Measurements from ENCODE around the gene MGAT5.

DNA sequence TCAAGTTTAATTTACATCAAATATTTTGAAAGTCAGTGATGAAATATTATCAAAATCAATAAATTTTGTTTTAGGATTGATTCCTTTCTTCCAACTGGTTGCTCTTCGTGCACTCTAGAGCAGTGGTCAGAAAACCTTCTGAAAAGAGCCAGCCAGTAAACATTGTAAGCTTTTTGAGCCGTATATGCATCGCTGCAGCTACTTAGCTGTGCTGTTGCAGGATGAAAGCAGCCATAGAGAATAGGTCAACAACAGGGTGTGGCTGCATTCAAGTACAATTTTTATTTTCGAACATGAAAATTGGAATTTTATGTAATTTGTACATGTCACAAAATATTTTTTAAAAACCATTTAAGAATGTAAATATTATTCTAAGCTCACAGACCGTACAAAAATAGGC, 94.9 kb downstream of the MGAT5 start:
- no peak for TF ChIP-seq EZH2phosphoT487 (IDR thresholded peaks at IDR 0.05; ENCODE audit: borderline replicate concordance, low read depth, low read length)
- TF ChIP-seq, protein P1, sequence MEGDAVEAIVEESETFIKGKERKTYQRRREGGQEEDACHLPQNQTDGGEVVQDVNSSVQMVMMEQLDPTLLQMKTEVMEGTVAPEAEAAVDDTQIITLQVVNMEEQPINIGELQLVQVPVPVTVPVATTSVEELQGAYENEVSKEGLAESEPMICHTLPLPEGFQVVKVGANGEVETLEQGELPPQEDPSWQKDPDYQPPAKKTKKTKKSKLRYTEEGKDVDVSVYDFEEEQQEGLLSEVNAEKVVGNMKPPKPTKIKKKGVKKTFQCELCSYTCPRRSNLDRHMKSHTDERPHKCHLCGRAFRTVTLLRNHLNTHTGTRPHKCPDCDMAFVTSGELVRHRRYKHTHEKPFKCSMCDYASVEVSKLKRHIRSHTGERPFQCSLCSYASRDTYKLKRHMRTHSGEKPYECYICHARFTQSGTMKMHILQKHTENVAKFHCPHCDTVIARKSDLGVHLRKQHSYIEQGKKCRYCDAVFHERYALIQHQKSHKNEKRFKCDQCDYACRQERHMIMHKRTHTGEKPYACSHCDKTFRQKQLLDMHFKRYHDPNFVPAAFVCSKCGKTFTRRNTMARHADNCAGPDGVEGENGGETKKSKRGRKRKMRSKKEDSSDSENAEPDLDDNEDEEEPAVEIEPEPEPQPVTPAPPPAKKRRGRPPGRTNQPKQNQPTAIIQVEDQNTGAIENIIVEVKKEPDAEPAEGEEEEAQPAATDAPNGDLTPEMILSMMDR (conservative IDR thresholded peaks at IDR 0.05; ENCODE audit: low read length), result no peak
